HG03520 (cell line): Measurements from ENCODE around the gene HARS1.
"Not testable (repeated sequence)": the region's sequence is repeated elsewhere in the genome, so short reads cannot be mapped to it uniquely, and the experiment has no call there.

ENCODE experiments used
- ATAC-seq: cut with Tn5 transposase; IDR thresholded peaks from one replicate; pipeline ENCODE4 v1.9.1; 2021; ENCODE audit warnings: mild to moderate bottlenecking, moderate library complexity; ENCODE audit not compliant: unreplicated experiment

Gene HARS1

GRCh38 chr5:140678993-140679392 is 12.2 kb downstream of the HARS1 start:
- ATAC-seq: no peak

DNA sequence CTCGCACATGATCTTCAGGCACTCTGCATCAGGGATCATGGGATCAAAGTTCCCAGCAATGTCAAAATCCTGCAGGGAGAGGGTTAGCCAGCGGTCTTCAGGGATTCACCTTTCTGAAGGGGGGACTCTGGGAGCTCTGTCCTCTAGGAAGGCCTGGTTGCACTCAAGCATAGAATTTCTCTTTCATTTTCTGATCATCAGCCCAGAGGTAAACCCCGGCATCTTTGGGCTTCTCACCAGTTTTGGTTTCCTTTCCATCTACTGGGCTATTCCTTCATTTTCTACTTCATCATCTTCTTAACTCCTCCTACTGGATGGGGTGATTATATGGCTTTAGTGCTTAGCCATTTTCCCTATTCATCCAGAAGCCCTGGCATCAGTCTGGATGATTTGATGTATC is 13.2 kb downstream of the HARS1 start:
- no peak for ATAC-seq

- no peak for ATAC-seq
Measured at GRCh38 chr5:140674629-140675028, 16.5 kb downstream of the HARS1 start.

- ATAC-seq: no peak
Measured at GRCh38 chr5:140674211-140674610, 17.0 kb downstream of the HARS1 start.

DNA sequence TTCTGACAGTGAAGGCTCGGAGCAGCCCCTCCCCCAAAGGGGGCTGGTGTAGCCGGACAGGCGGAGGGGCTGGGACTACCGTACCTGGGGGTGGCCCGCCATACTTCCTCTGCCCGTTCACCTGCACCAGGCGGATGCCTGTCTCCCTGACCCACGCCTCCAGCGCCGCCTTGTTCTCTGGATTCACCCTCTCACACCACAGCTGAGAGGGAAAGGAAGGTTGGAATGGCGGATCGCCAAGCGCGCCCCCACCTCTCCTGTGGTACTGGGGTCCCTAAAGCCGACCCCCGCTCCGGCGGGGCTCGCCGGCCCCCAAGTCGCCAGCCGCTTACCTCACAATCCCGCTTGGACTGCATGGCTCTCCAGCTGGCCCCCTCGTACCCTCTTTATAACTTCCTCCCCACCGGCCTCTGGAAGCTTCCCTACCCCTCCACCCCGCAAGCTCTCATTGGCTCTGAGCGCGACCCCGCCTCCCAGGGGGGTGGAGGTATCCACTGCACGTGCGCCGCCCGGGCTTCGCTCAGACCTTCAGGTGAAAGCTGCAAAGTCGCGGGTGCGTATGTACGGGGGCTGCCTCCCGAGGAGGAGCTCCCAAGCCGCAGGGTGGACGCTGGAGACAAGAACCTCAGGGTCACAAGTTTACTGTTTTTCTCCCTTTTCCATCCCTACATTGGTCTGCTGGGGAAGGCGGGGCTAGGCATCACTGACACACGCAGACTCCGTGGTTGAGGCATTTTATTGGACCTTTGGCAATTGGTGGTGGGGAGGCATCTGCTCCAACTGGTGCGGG is 17.8 kb downstream of the HARS1 start, which contains the start of gene DND1:
DND1 (minus strand) TSS at position 390 of the 790 bp plus-strand sequence; CDS start at position 356, 34 bp downstream.
- ATAC-seq: no peak

GRCh38 chr5:140672455-140673186 is 18.5 kb downstream of the HARS1 start:
- ATAC-seq: no peak

- ATAC-seq: no peak
Measured at GRCh38 chr5:140671472-140672125, 19.6 kb downstream of the HARS1 start.

DNA sequence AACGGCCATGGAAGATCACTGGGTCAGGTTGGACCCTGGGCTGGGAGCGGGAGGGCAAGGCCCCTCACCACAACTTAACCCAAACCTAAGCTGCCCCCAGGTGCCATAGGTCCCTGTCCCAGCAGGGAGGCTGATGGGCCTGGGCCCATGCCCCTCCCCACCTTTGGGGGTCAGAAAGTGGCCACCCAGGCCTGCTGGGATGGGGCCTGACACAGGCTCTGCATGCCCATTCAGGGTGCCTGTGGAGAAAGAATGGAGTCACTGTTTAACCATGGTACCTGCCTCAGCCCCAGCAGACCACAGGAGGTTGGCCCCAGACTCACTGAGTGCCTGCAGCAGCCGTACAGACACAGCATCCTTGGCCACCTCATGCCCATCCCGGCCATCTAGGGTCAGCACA is 20.1 kb downstream of the HARS1 start:
- ATAC-seq: not testable (repeated sequence)

- peak; percentile 96 for ATAC-seq
Measured at GRCh38 chr5:140664359-140665119, 26.6 kb downstream of the HARS1 start, which contains the start of gene WDR55. Gene WDR55, plus strand, starts transcription at chr5:140664904. Its CDS starts 9 bp downstream, at chr5:140664913.

GRCh38 chr5:140664030-140664358 is 27.2 kb downstream of the HARS1 start:
- ATAC-seq: no peak

GRCh38 chr5:140660371-140660770 is 30.8 kb downstream of the HARS1 start:
- ATAC-seq: not testable (repeated sequence)

DNA sequence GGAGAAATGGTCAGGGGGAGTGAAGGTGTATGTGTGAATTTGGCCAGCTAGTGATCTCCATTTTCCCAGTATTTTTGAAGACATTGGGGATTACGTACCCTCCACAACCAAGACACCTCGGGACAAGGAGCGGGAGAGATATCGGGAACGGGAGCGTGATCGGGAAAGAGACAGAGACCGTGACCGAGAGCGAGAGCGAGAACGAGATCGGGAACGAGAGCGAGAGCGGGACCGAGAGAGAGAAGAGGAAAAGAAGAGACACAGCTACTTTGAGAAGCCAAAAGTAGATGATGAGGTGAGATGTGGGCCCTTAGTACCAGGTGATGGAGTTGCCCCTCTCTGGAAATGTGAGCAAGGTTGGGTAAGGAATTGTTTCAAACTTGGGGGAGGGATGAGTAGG is 32.3 kb downstream of the HARS1 start:
- ATAC-seq: no peak

DNA sequence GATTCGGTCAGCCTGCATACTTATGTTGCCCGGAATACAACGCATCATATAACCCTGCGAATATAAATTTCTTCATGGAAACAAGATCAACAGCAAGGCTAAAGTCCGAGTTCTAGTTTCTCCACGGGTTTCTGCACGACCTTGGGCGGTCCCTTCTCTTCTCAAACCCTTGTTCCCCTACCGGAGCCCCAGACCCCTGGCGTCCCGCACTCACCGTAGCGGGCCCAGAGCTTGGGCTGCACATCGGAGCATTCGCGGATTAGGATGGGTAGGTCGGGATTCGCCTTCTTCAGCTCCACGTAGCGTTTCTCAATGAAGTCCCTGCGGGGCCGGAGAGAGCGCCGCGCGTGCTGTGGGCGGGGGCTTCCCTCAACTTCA is 44.1 kb downstream of the HARS1 start:
- ATAC-seq: peak; percentile 25

DNA sequence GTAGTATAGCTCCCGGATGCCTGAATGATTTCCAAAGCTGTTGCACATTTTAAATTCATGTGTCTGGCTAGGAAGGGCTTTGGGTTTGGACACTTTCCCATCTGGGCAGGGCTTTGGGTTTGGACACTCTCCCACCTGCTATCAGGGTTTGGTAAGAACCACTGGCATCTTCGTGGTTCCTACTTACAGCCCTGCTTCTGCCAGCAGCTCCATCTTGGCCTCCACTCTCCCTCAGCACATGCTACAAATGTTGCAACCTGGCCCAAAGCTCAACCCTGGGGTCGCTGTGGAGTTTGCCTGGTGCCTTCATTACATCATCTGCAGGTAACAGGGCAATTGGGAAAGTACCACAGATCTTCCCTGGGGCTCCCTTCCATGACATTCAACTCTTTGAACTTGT is 48.5 kb downstream of the HARS1 start:
- ATAC-seq: no peak

DNA sequence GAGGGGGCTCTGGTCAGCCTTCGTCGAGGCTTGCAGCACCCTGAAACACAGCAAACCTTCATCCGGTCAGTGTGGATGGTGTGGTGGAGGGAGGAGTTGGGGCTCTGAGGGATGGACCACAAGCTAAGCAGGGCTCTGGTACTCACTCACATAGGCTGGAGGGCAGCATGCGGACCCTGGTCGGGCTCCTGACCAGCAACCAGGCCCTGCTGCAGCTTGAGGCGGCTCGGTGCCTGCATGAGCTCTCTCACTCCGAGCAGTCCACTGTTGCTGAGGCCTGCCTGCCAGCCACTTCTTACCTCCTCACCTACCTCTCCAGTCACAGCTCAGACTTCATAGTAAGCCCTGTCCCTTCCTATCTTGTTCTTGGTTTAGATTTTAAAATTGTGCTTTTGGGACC is 49.5 kb downstream of the HARS1 start:
- ATAC-seq: no peak

DNA sequence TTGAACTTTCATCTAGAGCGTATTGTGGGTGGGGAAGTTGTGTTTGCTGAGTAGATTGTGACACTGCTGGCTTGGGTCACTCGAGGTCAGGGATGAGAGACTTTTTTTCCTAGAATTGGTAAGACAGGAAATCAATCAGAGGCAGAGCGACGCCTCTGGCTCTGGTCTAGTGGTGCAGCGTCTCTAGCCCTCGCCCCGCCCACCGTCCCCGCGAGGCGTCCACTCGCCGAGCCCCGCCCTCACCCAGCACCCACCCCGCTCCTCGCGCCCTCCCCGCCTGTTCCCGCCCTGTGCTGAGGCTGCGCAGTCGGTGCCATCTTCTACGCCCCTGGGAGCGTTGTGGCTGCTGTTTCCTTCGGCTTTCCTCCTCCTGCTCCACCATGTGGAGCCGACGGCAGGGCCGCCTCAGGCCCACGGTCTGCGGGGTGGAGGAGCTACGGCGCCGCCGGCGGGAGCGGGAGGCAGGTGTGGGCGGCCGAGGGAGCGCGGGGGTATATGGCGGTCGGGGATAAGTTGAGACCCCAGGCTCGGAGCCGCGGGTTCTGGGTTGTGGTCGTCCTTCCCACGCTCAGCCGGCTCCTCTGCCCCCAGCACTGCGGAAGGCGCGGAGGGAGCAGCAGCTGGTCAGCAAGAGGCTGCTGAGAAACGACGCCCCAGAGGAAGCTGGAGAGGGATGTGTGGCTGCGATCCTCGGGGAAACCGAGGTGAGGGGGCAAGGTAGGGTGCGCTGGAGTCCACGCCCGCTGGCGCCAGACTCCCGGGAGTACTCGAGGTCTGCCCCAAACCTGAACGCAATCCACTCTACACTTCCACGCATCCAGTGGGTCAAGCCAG is 51.8 kb downstream of the HARS1 start, which contains the start of gene TMCO6:
TMCO6 (plus strand) TSS at position 304 of the 834 bp plus-strand sequence; CDS start at position 381, 77 bp downstream.
- ATAC-seq: peak; percentile 93

- not testable (repeated sequence) for ATAC-seq
Measured at GRCh38 chr5:140638898-140639147, 52.3 kb downstream of the HARS1 start.

DNA sequence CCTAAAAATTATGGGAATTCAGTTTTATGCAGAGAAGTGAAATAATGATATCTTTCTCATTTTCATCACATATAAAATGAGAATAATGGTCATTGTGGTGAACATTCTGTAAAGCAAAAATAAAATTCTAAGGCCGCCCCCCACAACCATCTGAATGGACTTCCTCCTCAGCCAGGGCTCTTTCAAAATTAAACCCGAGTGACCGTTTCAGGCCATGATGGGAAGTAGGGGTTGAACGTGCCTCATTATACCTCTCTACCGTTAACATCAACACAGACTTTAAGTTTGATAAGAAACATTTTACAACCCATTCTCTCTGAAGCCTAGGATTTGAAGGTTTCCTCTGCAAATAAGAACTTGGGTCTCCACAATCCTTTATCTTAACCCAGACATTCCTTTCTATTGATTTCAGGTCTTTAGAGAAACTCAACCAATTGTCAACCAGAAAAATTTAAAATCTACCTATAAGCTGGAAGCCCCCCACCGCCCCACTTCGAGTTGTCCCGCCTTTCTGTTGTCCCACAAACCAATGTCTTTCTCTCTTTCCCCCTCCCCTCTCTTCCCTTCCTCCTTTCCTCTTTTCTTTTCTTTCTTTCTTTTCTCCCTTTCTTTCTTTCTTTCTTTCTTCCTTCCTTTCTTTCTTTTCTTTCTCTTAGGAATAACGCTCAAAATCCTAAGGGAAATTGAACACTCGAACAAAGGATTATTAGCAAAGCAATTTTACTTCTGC is 53.6 kb downstream of the HARS1 start:
- ATAC-seq: no peak
